ENCODE results near the gene NOTCH2. TPM values are rescaled to one million over a fixed set of nuclear protein-coding genes. Genes with fewer than 3 reads are reported as not detected.

The NOTCH2 gene
- total RNA-seq, 1 donor from 2014 or later, result 61.6 TPM

- no peak overlapping the region for H3K4me3 ChIP-seq (ENCODE audit: low read depth, low read length)
Measured at GRCh38 chr1:119966681-119967080, 102.8 kb downstream of the NOTCH2 start.

GRCh38 chr1:119966020-119966419 is 103.4 kb downstream of the NOTCH2 start:
- H3K36me3 ChIP-seq (ENCODE audit: control insufficient read depth, insufficient read depth, low read length), result peaks cover 28% of the 10 kb centered on the region
- TF ChIP-seq CTCF (IDR thresholded peaks at IDR 0.05; ENCODE audit: insufficient read depth, low read length, severe bottlenecking), result no peak
- no peak for DNase-seq (ENCODE audit: low read depth)
- FAIRE-seq, result no peak
- H3K4me3 ChIP-seq (ENCODE audit: low read depth, low read length), result no peak overlapping the region
- no peaks in the 10 kb centered on the region for H3K27me3 ChIP-seq (ENCODE audit: control insufficient read depth, insufficient read depth, low read length)

More at GRCh38 chr1:119966681-119967080, 102.8 kb downstream of the NOTCH2 start:
- H3K27me3 ChIP-seq (ENCODE audit: control insufficient read depth, insufficient read depth, low read length), result no peaks in the 10 kb centered on the region
- DNase-seq (ENCODE audit: low read depth), result no peak
- FAIRE-seq, result no peak
- TF ChIP-seq CTCF (IDR thresholded peaks at IDR 0.05; ENCODE audit: insufficient read depth, low read length, severe bottlenecking), result no peak
- peaks cover 25% of the 10 kb centered on the region for H3K36me3 ChIP-seq (ENCODE audit: control insufficient read depth, insufficient read depth, low read length)

GRCh38 chr1:119964673-119965363 is 104.6 kb downstream of the NOTCH2 start:
- DNase-seq (ENCODE audit: low read depth), result no peak
- Histone ChIP-seq H3K4me3 (ENCODE audit: low read depth, low read length) (no peak overlapping the region), H3K27me3 (ENCODE audit: control insufficient read depth, insufficient read depth, low read length) (no peaks in the 10 kb centered on the region), H3K36me3 (ENCODE audit: control insufficient read depth, insufficient read depth, low read length) (peaks cover 28% of the 10 kb centered on the region)
- no peak for FAIRE-seq
- no peak for TF ChIP-seq CTCF (IDR thresholded peaks at IDR 0.05; ENCODE audit: insufficient read depth, low read length, severe bottlenecking)

- TF ChIP-seq CTCF (IDR thresholded peaks at IDR 0.05; ENCODE audit: insufficient read depth, low read length, severe bottlenecking), result no peak
- no peak for DNase-seq (ENCODE audit: low read depth)
- H3K27me3 ChIP-seq (ENCODE audit: control insufficient read depth, insufficient read depth, low read length), result no peaks in the 10 kb centered on the region
- peaks cover 27% of the 10 kb centered on the region for H3K36me3 ChIP-seq (ENCODE audit: control insufficient read depth, insufficient read depth, low read length)
- FAIRE-seq, result no peak
- no peak overlapping the region for H3K4me3 ChIP-seq (ENCODE audit: low read depth, low read length)
Measured at GRCh38 chr1:119962296-119962968, 107.0 kb downstream of the NOTCH2 start.

GRCh38 chr1:119960501-119960900 is 109.0 kb downstream of the NOTCH2 start:
- Histone ChIP-seq H3K36me3 (ENCODE audit: control insufficient read depth, insufficient read depth, low read length) (peaks cover 18% of the 10 kb centered on the region), H3K4me3 (ENCODE audit: low read depth, low read length) (no peak overlapping the region), H3K27me3 (ENCODE audit: control insufficient read depth, insufficient read depth, low read length) (no peaks in the 10 kb centered on the region)
- DNase-seq (ENCODE audit: low read depth) (no peak), FAIRE-seq (no peak)
- TF ChIP-seq CTCF (IDR thresholded peaks at IDR 0.05; ENCODE audit: insufficient read depth, low read length, severe bottlenecking), result no peak

Measured in bronchial epithelial cell (primary cell).